Measurements from ENCODE around the gene AKR1C4. TPM values are rescaled to one million over a fixed set of nuclear protein-coding genes. Genes with fewer than 3 reads are reported as not detected.
A peak's percentile ranks its signal among the peaks of the same experiment; 100 is the strongest.
"Not testable (repeated sequence)": the region's sequence is repeated elsewhere in the genome, so short reads cannot be mapped to it uniquely, and the experiment has no call there.

AKR1C4 gene
- polyA plus RNA-seq, 6 donors from 2014 or later: not detected

DNA sequence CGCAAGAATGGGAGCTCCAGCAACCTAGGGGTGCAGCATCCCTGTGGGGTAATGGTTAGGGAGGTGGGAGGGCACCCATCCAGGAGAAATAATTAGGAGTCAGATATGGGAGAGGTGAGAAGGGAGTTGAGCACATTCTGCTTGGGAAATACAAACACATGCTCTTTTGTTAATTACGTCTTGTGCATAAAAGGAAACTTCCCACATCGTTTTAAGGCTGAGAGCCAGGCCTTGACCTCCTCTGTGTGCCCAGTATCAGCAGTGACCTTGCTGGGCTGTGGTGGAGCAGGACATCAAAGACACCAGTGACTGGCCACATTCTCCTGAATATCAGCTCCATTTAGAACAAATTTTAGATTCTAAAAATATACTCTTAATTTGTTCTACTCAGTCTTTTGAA is 22.6 kb downstream of the AKR1C4 start:
- no peak for DNase-seq
- peaks cover 0 to 6% (median 0%) of the 10 kb centered on the region in 3 donors for H3K27me3 Mint-ChIP-seq
- peaks cover 0 to 12% (median 2%) of the 10 kb centered on the region in 7 donors for H3K9me3 Mint-ChIP-seq
- no peaks in the 10 kb centered on the region for H3K36me3 Mint-ChIP-seq
- no peak overlapping the region for H3K4me3 Mint-ChIP-seq
- ATAC-seq (ENCODE audit: low read depth in 2 of 2): no peak
- peak overlapping the region in 1 of 6 donors; percentile 30 for H3K27ac Mint-ChIP-seq
- H3K4me1 Mint-ChIP-seq: no peaks in the 10 kb centered on the region

DNA sequence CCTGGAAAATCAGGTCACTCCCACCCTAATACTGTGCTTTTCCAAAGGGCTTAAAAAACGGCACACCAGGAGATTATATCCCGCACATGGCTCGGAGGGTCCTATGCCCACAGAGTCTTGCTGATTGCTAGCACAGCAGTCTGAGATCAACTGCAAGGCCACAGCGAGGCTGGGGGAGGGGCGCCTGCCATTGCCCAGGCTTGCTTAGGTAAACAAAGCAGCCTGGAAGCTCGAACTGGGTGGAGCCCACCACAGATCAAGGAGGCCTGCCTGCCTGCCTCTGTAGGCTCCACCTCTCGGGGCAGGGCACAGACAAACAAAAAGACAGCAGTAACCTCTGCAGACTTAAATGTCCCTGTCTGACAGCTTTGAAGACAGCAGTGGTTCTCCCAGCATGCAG is 26.3 kb downstream of the AKR1C4 start:
- not testable (repeated sequence) for H3K4me1 Mint-ChIP-seq; H3K9me3 Mint-ChIP-seq; ATAC-seq (ENCODE audit: low read depth in 2 of 2); DNase-seq; H3K4me3 Mint-ChIP-seq; H3K36me3 Mint-ChIP-seq; H3K27ac Mint-ChIP-seq; H3K27me3 Mint-ChIP-seq

DNA sequence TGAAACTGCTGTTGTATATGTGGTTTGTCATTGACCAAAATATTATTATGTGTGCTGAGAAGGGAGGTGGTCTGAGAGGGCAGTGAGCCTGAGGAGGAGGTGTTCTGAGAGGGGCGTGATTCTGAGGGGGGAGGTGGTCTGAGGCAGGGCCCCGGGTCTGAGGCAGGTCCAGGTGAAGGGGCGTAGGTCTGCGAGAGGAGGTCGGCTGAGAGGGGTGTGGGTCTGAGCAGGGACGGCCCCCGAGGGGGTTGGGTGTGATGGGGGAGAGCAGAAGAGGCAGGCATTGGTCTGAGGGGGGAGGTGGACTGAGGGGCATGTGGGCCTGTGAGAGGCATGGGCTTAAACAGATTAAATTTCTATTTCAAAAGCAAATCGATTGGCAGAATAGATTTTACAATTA is 32.4 kb downstream of the AKR1C4 start:
- Mint-ChIP-seq H3K27ac (peak overlapping the region in 2 of 6 donors; percentile 3 to 23), H3K27me3 (no peaks in the 10 kb centered on the region), H3K4me3 (no peak overlapping the region), H3K36me3 (no peaks in the 10 kb centered on the region), H3K9me3 (peaks cover 0 to 8% (median 0%) of the 10 kb centered on the region in 7 donors), H3K4me1 (no peaks in the 10 kb centered on the region)
- ATAC-seq (ENCODE audit: low read depth in 2 of 2) (no peak), DNase-seq (no peak)

DNA sequence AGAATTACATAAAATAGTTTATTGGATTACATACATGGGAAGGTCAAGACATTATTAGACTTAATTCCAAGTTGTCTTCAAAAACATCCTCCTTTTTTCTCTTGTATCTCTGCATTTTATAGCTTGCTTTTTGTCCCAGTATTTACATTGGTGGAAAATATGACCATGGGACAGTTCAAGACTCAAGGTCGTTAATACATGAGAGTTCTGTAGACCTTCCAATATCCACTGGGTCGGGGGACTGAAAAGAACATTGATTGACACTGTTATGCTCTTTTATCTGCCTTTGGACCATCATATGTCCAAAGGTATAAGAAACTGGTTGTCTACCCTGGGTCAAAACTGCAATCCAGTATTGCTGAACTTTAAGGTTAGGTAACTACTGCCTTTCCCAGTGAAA is 36.7 kb downstream of the AKR1C4 start:
- H3K27me3 Mint-ChIP-seq: peaks cover 0 to 4% (median 0%) of the 10 kb centered on the region in 3 donors
- no peak overlapping the region for H3K27ac Mint-ChIP-seq
- H3K36me3 Mint-ChIP-seq: peaks cover 0 to 10% of the 10 kb centered on the region in 2 donors
- ATAC-seq (ENCODE audit: low read depth in 2 of 2): no peak
- no peaks in the 10 kb centered on the region for H3K4me1 Mint-ChIP-seq
- DNase-seq: no peak
- H3K9me3 Mint-ChIP-seq: peaks cover 4 to 24% (median 16%) of the 10 kb centered on the region in 7 donors
- H3K4me3 Mint-ChIP-seq: no peak overlapping the region

DNA sequence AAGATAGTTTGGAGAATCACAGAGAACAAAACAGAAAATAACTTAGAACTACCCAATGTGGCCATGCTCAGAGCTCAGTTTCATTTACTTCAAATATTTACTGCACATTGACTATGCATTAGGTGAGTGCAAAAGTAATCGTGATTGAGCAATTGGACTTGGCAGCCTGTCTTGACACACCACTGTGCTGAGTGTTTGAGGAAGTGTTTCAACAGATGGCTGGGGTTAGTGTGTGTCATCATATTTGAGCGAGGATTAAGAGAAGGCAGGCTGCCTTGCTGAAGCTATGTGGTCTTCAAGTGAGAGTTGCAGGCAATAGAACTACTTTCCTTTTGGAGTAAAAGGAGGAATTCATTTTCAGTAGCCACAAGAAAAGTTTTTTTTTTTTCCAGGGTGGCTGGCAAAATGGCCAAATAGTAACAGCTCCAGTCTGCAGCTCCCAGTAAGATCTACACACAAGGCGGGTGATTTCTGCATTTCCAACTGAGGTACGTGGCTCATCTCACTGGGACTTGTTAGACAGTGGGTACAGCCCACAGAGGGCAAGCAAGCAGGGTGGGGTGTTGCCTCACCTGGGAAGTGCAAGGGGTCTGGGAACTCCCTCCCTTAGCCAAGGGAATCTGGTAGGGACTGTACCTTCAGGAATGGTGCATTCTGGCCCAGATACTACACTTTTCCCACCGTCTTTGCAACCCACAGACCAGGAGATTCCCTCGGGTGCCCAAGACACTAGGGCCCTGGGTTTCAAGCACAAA is 37.6 kb downstream of the AKR1C4 start:
- peaks cover 0 to 4% (median 0%) of the 10 kb centered on the region in 3 donors for H3K27me3 Mint-ChIP-seq
- H3K4me3 Mint-ChIP-seq: no peak overlapping the region
- no peak for DNase-seq
- peaks cover 6 to 21% (median 16%) of the 10 kb centered on the region in 7 donors for H3K9me3 Mint-ChIP-seq
- no peaks in the 10 kb centered on the region for H3K4me1 Mint-ChIP-seq
- no peak for ATAC-seq (ENCODE audit: low read depth in 2 of 2)
- peaks cover 0 to 10% of the 10 kb centered on the region in 2 donors for H3K36me3 Mint-ChIP-seq
- H3K27ac Mint-ChIP-seq: no peak overlapping the region

DNA sequence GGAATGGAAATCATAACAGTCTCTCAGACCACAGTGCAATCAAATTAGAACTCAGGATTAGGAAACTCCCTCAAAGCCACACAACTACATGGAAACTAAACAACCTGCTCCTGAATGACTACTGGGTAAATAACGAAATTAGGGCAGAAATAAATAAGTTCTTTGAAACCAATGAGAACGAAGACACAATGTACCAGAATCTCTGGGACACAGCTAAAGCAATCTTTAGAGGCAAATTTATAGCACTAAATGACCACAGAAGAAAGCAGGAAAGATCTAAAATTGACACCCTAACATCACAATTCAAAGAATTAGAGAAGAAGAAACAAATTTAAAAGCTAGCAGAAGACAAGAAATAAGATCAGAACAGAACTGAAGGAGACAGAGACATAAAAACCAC is 40.9 kb downstream of the AKR1C4 start:
- DNase-seq; H3K27me3 Mint-ChIP-seq; H3K4me1 Mint-ChIP-seq; ATAC-seq (ENCODE audit: low read depth in 2 of 2); H3K4me3 Mint-ChIP-seq; H3K27ac Mint-ChIP-seq; H3K36me3 Mint-ChIP-seq: not testable (repeated sequence)
- peaks cover 8 to 21% (median 18%) of the 10 kb centered on the region in 7 donors for H3K9me3 Mint-ChIP-seq

DNA sequence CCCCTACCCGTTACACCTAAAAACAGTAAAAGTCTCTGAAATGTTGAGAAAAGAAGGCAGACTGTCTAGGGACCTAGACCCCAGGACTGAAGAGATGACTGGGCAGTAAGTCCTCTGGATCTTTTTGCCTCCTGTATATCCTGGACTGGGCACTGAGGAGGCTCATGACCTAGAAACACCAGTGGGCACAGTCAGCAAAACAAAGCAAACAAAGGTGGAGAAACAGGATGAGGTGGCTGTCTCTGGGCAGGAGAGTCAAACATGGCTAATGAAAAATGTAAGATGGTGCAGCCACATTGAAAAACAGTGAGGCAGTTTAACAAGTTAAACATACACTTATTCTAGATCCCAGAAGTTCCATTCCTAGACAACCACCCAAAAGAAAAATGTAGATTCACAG is 45.9 kb downstream of the AKR1C4 start:
- Mint-ChIP-seq H3K4me3 (no peak overlapping the region), H3K27me3 (no peaks in the 10 kb centered on the region), H3K9me3 (peaks cover 6 to 13% (median 9%) of the 10 kb centered on the region in 7 donors)

DNA sequence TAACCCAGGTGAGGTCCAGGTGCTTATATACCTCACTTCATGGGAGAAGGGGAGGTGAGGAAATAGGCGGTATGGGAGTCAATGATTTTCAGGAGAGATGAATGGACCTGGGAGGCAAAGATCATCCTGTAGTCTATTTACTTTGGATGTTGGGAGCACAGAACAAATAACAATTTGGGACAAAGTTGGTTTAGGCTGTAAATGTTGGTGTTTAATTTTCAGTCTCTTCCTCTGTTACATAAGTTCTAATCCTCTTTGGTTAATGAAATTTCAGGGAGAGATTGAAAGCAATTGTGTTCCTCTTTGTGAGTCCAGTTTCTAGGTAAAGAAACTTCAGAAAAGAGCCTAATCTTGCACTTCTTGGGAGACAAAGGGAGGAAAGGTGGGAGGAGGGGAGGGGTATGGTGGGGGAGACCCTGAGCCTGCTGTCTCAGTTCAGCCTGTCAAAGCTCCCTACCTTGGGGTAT is 46.9 kb downstream of the AKR1C4 start:
- Mint-ChIP-seq H3K27ac (no peak overlapping the region), H3K4me3 (no peak overlapping the region), H3K36me3 (no peaks in the 10 kb centered on the region), H3K4me1 (no peaks in the 10 kb centered on the region), H3K27me3 (no peaks in the 10 kb centered on the region), H3K9me3 (peaks cover 0 to 8% (median 4%) of the 10 kb centered on the region in 7 donors)
- no peak for DNase-seq
- no peak for ATAC-seq (ENCODE audit: low read depth in 2 of 2)

More for the DNA sequence above, 45.9 kb downstream of the AKR1C4 start:
- Mint-ChIP-seq H3K27ac (no peak overlapping the region), H3K36me3 (peaks cover 0 to 6% of the 10 kb centered on the region in 2 donors), H3K4me1 (no peaks in the 10 kb centered on the region)
- no peak for ATAC-seq (ENCODE audit: low read depth in 2 of 2)
- DNase-seq: no peak

DNA sequence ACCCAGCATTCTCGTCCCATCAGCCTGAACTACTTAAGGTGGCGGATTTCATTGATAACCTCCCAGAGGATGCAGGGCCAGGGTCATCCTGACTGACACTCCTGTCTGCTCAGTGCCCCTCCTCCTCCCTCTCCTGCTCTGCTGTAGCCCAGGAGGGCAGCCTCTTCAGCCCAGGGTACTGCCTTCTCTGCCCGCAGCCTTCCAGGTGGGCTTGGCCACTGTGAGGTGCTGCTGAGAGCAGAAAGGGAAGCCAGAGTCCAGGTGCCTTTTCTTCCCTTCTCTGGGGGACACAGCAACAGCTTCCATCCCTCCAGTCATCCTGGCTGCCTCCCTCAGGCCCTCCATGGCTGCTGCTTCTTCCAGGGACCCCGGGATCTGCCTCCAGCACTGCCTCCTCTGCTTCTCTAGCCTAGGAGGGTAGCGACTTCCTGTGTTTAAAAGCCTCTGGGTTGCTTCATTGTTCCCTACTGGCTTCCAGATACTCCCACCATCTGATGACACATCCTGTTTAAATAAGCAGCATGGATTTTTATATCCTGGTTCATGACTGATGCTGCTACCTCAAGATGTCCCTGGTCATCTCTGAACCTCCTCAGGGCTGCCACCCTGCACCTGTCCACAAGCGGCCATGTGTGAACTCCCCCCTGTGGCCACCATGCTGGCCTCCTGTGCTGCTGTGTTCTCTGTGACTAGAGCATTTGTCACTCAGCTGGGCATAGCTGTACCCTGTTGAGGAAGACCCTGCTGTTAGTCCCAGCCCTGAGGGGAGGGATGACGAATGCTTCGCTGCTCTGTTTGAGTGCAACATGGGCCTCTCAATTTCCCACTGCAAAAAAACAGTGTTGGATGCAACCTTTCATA is 55.8 kb downstream of the AKR1C4 start:
- ATAC-seq (ENCODE audit: low read depth in 2 of 2) (no peak), DNase-seq (no peak)
- H3K4me3 Mint-ChIP-seq: no peak overlapping the region
- peaks cover 0 to 17% (median 3%) of the 10 kb centered on the region in 7 donors for H3K9me3 Mint-ChIP-seq
- peaks cover 4 to 8% (median 5%) of the 10 kb centered on the region in 3 donors for H3K27me3 Mint-ChIP-seq
- H3K36me3 Mint-ChIP-seq: no peaks in the 10 kb centered on the region
- peak overlapping the region in 1 of 6 donors; percentile 4 for H3K27ac Mint-ChIP-seq
- no peaks in the 10 kb centered on the region for H3K4me1 Mint-ChIP-seq

DNA sequence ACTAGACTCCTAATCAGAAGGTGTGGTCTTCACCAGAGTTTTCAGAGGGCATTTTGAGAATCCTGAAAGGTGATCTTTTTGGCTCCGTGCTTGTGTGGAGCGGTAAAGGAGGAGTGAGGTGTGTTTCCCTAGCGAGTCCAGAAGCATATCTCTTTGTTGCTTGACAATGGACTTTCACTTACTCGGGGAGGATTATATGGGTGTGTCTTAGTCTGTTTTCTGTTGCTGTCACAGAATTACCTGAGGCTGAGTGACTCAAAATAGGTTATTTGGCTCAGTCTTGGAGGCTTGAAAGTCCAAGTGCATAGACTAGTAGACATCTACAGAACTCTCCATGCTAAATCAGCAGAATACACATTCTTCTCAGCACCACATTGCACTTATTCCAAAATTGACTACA is 57.9 kb downstream of the AKR1C4 start:
- peaks cover 0 to 18% (median 3%) of the 10 kb centered on the region in 7 donors for H3K9me3 Mint-ChIP-seq
- H3K4me1 Mint-ChIP-seq: no peaks in the 10 kb centered on the region
- H3K27ac Mint-ChIP-seq: no peak overlapping the region
- H3K36me3 Mint-ChIP-seq: no peaks in the 10 kb centered on the region
- H3K4me3 Mint-ChIP-seq: no peak overlapping the region
- H3K27me3 Mint-ChIP-seq: peaks cover 4 to 8% (median 5%) of the 10 kb centered on the region in 3 donors
- DNase-seq: no peak
- no peak for ATAC-seq (ENCODE audit: low read depth in 2 of 2)

DNA sequence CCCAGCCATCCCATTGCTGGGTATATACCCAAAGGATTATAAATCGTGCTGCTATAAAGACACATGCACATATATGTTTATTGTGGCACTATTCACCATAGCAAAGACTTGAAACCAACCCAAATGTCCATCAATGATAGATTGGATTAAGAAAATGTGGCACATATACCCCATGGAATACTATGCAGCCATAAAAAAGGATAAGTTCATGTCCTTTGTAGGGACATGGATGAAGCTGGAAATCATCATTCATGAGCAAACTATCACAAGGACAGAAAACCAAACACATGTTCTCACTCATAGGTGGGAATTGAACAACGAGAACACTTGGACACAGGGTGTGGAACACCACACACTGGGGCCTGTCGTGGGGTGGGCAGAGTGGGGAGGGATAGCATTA is 61.1 kb downstream of the AKR1C4 start:
- Mint-ChIP-seq H3K9me3 (peaks cover 0 to 23% (median 4%) of the 10 kb centered on the region in 7 donors), H3K27me3 (peaks cover 8 to 10% (median 10%) of the 10 kb centered on the region in 3 donors)
- DNase-seq; H3K4me3 Mint-ChIP-seq; H3K36me3 Mint-ChIP-seq; H3K4me1 Mint-ChIP-seq; ATAC-seq (ENCODE audit: low read depth in 2 of 2); H3K27ac Mint-ChIP-seq: not testable (repeated sequence)

DNA sequence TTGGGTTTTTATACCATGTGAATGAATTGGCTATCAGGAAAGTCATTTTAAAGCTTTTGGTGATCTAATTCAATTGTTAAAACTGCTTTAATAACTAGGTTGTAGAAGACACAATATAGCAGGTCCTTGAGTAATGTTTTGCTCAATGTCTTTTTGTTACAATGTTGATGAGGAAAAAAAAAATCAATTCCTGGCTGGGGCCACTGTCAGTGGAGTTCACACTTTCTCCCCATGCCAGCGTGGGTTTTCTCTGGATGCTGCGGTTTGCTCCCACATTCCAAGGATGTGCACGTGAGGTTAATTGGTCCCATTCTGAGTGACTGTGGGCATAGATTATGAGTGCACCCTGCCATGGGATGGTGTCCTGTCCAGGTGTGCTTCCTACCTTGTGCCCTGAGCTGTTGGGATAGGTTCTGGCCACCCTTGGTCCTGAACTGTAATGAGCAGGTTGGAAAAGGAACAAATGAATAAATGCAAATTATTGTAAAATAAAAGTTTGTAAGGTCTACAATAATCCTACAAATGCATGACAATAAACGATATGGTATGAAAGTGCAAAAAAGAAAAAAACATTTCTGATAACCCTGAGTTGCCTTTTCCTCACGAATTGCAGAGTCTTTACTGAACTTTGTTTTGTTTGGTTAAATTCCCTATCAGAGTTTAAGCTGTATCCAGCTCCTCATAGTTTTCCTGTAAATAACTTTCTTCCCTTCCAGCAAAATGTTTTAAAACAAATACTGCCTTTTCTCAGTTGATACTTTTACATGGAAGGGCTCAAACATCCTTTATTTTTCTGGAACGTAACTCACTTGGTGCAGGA is 62.7 kb downstream of the AKR1C4 start:
- DNase-seq: no peak
- H3K27ac Mint-ChIP-seq: peak overlapping the region in 1 of 6 donors; percentile 18

More for the DNA sequence above, 62.7 kb downstream of the AKR1C4 start:
- H3K36me3 Mint-ChIP-seq: no peaks in the 10 kb centered on the region
- H3K9me3 Mint-ChIP-seq: peaks cover 0 to 29% (median 4%) of the 10 kb centered on the region in 7 donors
- H3K4me3 Mint-ChIP-seq: no peak overlapping the region
- no peaks in the 10 kb centered on the region for H3K4me1 Mint-ChIP-seq
- ATAC-seq (ENCODE audit: low read depth in 2 of 2): no peak
- H3K27me3 Mint-ChIP-seq: peaks cover 4 to 10% (median 7%) of the 10 kb centered on the region in 3 donors

Measured in naive B cell (primary cell).